Measurements from ENCODE around the gene SHLD1. TPM values are rescaled to one million over a fixed set of nuclear protein-coding genes. Genes with fewer than 3 reads are reported as not detected.
"Not testable (repeated sequence)": the region's sequence is repeated elsewhere in the genome, so short reads cannot be mapped to it uniquely, and the experiment has no call there.

SHLD1 gene
- polyA plus RNA-seq, 2 donors: 3.4 to 4.9 TPM

DNA sequence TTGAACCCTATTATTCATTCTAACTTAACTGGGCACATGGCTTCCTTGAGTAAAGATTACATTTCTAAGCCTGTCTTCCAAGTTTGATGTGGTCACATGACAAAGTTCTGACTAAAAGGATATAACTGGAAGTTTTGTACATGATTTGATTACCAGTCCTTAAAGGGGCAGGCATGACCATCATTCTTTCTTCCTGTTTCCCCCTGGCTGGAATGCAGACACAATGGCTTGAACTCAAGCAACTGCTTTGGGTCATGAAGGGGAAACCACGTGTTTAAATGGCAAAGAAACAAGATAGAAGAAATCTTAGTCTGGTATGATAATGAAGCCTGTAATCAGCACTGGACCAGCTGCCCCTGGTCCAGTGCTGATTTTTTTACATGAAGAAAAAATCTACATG is 15.6 kb upstream of the SHLD1 start:
- WGBS, 2 donors: 60 to 69% methylated on average over 1 of the region's 1 CpG
- Histone ChIP-seq H3K9me3 (ENCODE audit: control insufficient read depth in 2 of 2, insufficient read depth in 1 of 2, low read depth in 1 of 2, low read length in 1 of 2) (no peaks in the 10 kb centered on the region), H3K4me3 (ENCODE audit: low read depth in 1 of 2, low read length in 2 of 2) (no peak overlapping the region)

DNA sequence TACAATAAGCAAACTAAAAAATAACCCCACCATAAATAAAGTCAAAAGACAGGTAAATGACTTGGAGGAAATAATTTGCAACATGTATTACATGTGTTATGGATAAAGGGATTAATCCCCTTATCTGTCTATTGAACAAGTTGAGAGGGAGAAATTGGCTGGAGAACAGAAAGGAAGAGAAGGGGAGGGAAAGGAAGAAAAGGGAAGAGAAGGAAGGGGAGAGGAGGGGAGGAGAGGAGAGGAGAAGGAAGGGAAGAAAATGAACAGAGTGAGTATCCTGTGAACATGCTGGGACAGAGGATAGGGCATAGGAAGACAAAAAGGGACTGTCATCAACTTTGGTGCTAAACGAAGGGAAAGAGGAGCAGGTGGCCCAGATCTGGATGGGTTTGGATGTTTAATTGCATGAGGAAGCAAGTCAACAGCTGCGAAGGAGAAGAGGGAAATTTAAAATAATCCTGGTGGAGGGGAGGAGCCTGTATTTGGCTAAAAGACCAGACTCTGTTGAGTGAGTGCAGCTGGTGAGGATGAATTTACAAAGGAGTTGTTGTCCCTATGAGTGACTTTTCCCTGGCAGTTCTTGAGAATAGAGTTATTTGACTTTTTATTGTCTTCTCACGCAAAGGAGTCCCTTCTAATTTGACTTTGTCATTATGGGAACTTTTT is 14.2 kb upstream of the SHLD1 start:
- H3K27ac ChIP-seq (ENCODE audit: low read depth in 2 of 2, low read length in 1 of 2): no peak overlapping the region

More for the DNA sequence above, 15.6 kb upstream of the SHLD1 start:
- no peaks in the 10 kb centered on the region for H3K27me3 ChIP-seq (ENCODE audit: control insufficient read depth in 1 of 2, insufficient read depth in 2 of 2, low read length in 2 of 2)
- no peaks in the 10 kb centered on the region for H3K4me1 ChIP-seq (ENCODE audit: control insufficient read depth in 2 of 2, insufficient read depth in 2 of 2, low read length in 1 of 2)
- no peaks in the 10 kb centered on the region for H3K36me3 ChIP-seq (ENCODE audit: control insufficient read depth in 2 of 2, insufficient read depth in 2 of 2, low read length in 1 of 2)
- H3K27ac ChIP-seq (ENCODE audit: low read depth in 2 of 2, low read length in 1 of 2): peak overlapping the region in 1 of 2 donors; percentile 4

DNA sequence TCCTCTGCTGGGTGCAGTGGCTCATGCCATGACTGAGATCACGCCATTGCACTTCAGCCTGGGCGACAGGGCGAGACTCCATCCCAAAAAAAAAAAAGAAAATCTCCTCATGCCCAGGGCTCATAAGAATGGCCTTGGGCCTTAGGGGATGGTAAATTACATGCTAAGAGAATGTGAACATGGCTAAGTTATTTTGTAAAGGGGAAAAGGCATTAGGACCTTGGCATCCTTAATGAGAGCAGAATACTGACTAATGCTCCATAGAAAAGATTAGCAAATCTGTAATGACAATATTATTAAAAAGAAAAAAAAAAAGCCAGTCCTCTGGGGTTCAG is 12.6 kb upstream of the SHLD1 start:
- no peaks in the 10 kb centered on the region for H3K4me1 ChIP-seq (ENCODE audit: control insufficient read depth in 2 of 2, insufficient read depth in 2 of 2, low read length in 1 of 2)
- no peak overlapping the region for H3K27ac ChIP-seq (ENCODE audit: low read depth in 2 of 2, low read length in 1 of 2)
- no peaks in the 10 kb centered on the region for H3K9me3 ChIP-seq (ENCODE audit: control insufficient read depth in 2 of 2, insufficient read depth in 1 of 2, low read depth in 1 of 2, low read length in 1 of 2)
- H3K27me3 ChIP-seq (ENCODE audit: control insufficient read depth in 1 of 2, insufficient read depth in 2 of 2, low read length in 2 of 2): no peaks in the 10 kb centered on the region
- H3K36me3 ChIP-seq (ENCODE audit: control insufficient read depth in 2 of 2, insufficient read depth in 2 of 2, low read length in 1 of 2): no peaks in the 10 kb centered on the region
- 67 to 79% methylated on average over 3 of the region's 3 CpGs for WGBS, 2 donors
- H3K4me3 ChIP-seq (ENCODE audit: low read depth in 1 of 2, low read length in 2 of 2): no peak overlapping the region

More for the DNA sequence above, 14.2 kb upstream of the SHLD1 start:
- H3K4me1 ChIP-seq (ENCODE audit: control insufficient read depth in 2 of 2, insufficient read depth in 2 of 2, low read length in 1 of 2): no peaks in the 10 kb centered on the region
- H3K27me3 ChIP-seq (ENCODE audit: control insufficient read depth in 1 of 2, insufficient read depth in 2 of 2, low read length in 2 of 2): no peaks in the 10 kb centered on the region
- H3K36me3 ChIP-seq (ENCODE audit: control insufficient read depth in 2 of 2, insufficient read depth in 2 of 2, low read length in 1 of 2): no peaks in the 10 kb centered on the region
- H3K9me3 ChIP-seq (ENCODE audit: control insufficient read depth in 2 of 2, insufficient read depth in 1 of 2, low read depth in 1 of 2, low read length in 1 of 2): no peaks in the 10 kb centered on the region
- WGBS, 2 donors: 47 to 51% methylated on average over 3 of the region's 3 CpGs
- H3K4me3 ChIP-seq (ENCODE audit: low read depth in 1 of 2, low read length in 2 of 2): no peak overlapping the region

DNA sequence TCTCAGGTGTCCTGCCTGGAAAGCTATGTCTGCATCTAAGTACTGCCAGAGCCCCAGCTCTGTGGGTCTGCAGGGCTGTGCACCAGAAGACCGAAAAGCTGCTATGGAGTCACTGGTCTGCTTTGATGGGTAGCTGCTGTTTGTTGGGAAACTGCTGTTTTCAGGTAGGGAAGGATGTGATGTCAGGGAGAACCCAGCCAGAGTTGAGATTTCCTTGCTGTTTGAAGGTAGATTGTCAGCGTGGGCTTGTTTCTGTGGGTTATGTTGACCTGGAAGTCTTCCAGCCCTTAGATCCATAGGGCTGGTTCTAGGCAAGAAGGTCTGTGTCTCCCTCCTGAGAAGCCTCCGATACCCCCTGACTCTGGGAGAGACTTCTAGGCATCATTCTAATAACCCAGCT is 12.2 kb upstream of the SHLD1 start:
- no peak overlapping the region for H3K27ac ChIP-seq (ENCODE audit: low read depth in 2 of 2, low read length in 1 of 2)
- no peak overlapping the region for H3K4me3 ChIP-seq (ENCODE audit: low read depth in 1 of 2, low read length in 2 of 2)
- no peaks in the 10 kb centered on the region for H3K9me3 ChIP-seq (ENCODE audit: control insufficient read depth in 2 of 2, insufficient read depth in 1 of 2, low read depth in 1 of 2, low read length in 1 of 2)
- H3K36me3 ChIP-seq (ENCODE audit: control insufficient read depth in 2 of 2, insufficient read depth in 2 of 2, low read length in 1 of 2): no peaks in the 10 kb centered on the region
- 85 to 91% methylated on average over 3 of the region's 3 CpGs for WGBS, 2 donors
- no peaks in the 10 kb centered on the region for H3K27me3 ChIP-seq (ENCODE audit: control insufficient read depth in 1 of 2, insufficient read depth in 2 of 2, low read length in 2 of 2)
- H3K4me1 ChIP-seq (ENCODE audit: control insufficient read depth in 2 of 2, insufficient read depth in 2 of 2, low read length in 1 of 2): no peaks in the 10 kb centered on the region

DNA sequence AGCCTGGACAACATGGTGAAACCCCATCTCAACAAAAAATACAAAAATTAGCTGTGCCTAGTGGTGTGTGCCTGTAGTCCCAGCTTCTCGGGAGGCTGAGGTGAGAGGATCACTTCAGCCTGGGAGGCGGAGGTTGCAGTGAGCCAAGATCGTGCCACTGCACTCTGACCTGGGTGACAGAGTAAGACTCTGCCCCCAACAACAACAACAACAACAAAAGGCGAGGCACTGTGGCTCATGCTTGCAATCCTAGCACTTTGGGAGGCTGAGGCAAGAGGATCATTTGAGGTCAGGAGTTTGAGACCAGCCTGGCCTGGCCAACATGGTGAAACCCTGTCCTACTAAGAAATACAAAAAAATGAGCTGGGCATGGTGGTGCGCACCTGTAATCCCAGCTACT is 9.6 kb upstream of the SHLD1 start:
- H3K27me3 ChIP-seq (ENCODE audit: control insufficient read depth in 1 of 2, insufficient read depth in 2 of 2, low read length in 2 of 2); H3K36me3 ChIP-seq (ENCODE audit: control insufficient read depth in 2 of 2, insufficient read depth in 2 of 2, low read length in 1 of 2); H3K4me1 ChIP-seq (ENCODE audit: control insufficient read depth in 2 of 2, insufficient read depth in 2 of 2, low read length in 1 of 2); H3K27ac ChIP-seq (ENCODE audit: low read depth in 2 of 2, low read length in 1 of 2); H3K9me3 ChIP-seq (ENCODE audit: control insufficient read depth in 2 of 2, insufficient read depth in 1 of 2, low read depth in 1 of 2, low read length in 1 of 2); H3K4me3 ChIP-seq (ENCODE audit: low read depth in 1 of 2, low read length in 2 of 2): not testable (repeated sequence)
- 88 to 96% methylated on average over 5 of the region's 5 CpGs for WGBS, 2 donors

DNA sequence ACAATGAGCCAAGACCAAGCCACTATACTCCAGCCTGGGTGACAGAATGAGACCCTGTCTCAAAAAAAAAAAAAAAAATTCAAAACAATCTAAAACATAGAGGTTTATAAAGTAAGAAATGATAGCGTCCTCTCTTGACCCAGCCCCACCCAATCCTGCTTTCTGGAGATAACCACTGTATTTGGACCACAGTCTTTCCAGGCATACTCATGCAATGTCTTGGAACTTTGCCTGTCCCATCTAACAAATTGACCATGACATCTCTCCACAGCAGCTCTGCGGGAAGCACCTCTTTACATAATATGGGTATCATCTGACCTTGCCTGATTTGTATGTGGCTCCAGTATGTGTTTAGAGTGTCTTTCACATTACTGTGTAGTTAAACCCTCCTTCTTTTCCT is 9.1 kb upstream of the SHLD1 start:
- Histone ChIP-seq H3K27me3 (ENCODE audit: control insufficient read depth in 1 of 2, insufficient read depth in 2 of 2, low read length in 2 of 2) (no peaks in the 10 kb centered on the region), H3K27ac (ENCODE audit: low read depth in 2 of 2, low read length in 1 of 2) (no peak overlapping the region), H3K4me1 (ENCODE audit: control insufficient read depth in 2 of 2, insufficient read depth in 2 of 2, low read length in 1 of 2) (no peaks in the 10 kb centered on the region), H3K4me3 (ENCODE audit: low read depth in 1 of 2, low read length in 2 of 2) (no peak overlapping the region), H3K9me3 (ENCODE audit: control insufficient read depth in 2 of 2, insufficient read depth in 1 of 2, low read depth in 1 of 2, low read length in 1 of 2) (no peaks in the 10 kb centered on the region), H3K36me3 (ENCODE audit: control insufficient read depth in 2 of 2, insufficient read depth in 2 of 2, low read length in 1 of 2) (no peaks in the 10 kb centered on the region)
- WGBS, 2 donors: 75 to 78% methylated on average over 2 of the region's 2 CpGs

DNA sequence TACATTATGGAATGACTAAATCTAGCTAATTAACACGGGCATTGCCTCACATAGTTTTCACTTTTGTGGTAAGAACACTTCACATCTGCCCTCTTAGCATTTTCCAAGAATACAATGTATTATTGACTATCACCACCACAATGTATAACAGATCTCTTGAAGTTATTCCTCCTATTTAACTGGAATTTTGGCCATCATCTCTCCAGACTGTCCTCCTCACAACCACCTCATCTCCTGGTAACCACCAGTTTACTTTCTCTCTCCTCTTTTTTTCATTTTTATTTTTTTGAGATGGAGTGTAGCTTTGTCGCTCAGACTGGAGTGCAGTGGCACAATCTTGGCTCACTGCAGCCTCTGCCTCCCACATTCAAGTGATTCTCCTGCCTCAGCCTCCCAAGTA is 8.2 kb upstream of the SHLD1 start:
- H3K4me3 ChIP-seq (ENCODE audit: low read depth in 1 of 2, low read length in 2 of 2): no peak overlapping the region
- no peaks in the 10 kb centered on the region for H3K27me3 ChIP-seq (ENCODE audit: control insufficient read depth in 1 of 2, insufficient read depth in 2 of 2, low read length in 2 of 2)
- H3K27ac ChIP-seq (ENCODE audit: low read depth in 2 of 2, low read length in 1 of 2): no peak overlapping the region
- H3K9me3 ChIP-seq (ENCODE audit: control insufficient read depth in 2 of 2, insufficient read depth in 1 of 2, low read depth in 1 of 2, low read length in 1 of 2): no peaks in the 10 kb centered on the region
- WGBS, 2 donors: 90 to 93% methylated on average over 2 of the region's 2 CpGs
- no peaks in the 10 kb centered on the region for H3K36me3 ChIP-seq (ENCODE audit: control insufficient read depth in 2 of 2, insufficient read depth in 2 of 2, low read length in 1 of 2)
- H3K4me1 ChIP-seq (ENCODE audit: control insufficient read depth in 2 of 2, insufficient read depth in 2 of 2, low read length in 1 of 2): no peaks in the 10 kb centered on the region

DNA sequence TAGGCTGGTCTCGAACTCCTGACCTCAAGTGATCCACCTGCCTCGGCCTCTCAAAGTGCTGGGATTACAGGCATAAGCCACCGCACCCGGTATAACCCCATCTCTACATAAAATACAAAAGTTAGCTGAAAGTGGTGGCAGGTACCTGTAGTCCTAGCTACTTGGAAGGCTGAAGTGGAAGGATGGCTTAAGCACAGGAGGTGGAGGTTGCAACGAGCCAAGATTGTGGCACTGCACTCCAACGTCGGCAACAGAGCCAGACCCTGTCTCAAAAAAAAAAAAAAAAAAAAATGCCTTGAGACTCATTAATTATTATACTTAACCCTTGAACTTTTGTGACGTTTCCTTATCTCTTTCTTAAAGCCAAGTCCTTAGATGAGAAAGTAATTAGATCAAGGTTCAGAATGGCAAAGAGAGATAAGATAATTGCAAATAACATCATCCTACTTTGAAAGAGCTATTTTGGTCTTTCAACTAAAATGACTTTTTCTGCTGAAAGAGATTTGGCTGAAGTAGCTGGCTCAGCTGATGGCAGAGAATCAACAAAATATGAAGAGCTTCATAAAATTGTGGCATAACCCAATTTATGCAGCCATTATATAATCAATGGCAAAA is 4.7 kb upstream of the SHLD1 start:
- Histone ChIP-seq H3K27me3 (ENCODE audit: control insufficient read depth in 1 of 2, insufficient read depth in 2 of 2, low read length in 2 of 2) (no peaks in the 10 kb centered on the region), H3K27ac (ENCODE audit: low read depth in 2 of 2, low read length in 1 of 2) (no peak overlapping the region), H3K36me3 (ENCODE audit: control insufficient read depth in 2 of 2, insufficient read depth in 2 of 2, low read length in 1 of 2) (no peaks in the 10 kb centered on the region), H3K4me1 (ENCODE audit: control insufficient read depth in 2 of 2, insufficient read depth in 2 of 2, low read length in 1 of 2) (no peaks in the 10 kb centered on the region), H3K9me3 (ENCODE audit: control insufficient read depth in 2 of 2, insufficient read depth in 1 of 2, low read depth in 1 of 2, low read length in 1 of 2) (no peaks in the 10 kb centered on the region), H3K4me3 (ENCODE audit: low read depth in 1 of 2, low read length in 2 of 2) (no peak overlapping the region)
- WGBS, 2 donors: 58 to 65% methylated on average over 8 of the region's 8 CpGs

DNA sequence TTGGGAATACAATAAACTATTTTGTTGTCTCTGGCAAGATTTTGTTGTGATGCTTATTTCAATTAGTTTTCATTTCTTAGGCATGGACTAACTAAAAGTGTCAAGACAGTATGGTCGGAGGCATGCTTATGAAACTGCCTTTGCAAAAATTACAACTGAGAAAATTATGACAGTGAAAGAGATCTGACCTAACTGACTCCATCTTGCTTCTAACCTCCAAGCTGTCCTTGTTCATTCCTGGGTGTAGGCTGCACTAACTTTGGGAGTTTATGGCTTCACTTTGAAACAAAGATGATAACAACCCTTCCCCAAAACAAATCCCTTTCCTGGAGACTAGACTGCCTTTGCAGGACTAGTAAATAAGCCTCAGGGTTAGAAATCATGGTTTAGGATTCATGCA is 4.1 kb upstream of the SHLD1 start:
- Histone ChIP-seq H3K36me3 (ENCODE audit: control insufficient read depth in 2 of 2, insufficient read depth in 2 of 2, low read length in 1 of 2) (no peaks in the 10 kb centered on the region), H3K4me1 (ENCODE audit: control insufficient read depth in 2 of 2, insufficient read depth in 2 of 2, low read length in 1 of 2) (no peaks in the 10 kb centered on the region), H3K4me3 (ENCODE audit: low read depth in 1 of 2, low read length in 2 of 2) (no peak overlapping the region), H3K27ac (ENCODE audit: low read depth in 2 of 2, low read length in 1 of 2) (no peak overlapping the region), H3K27me3 (ENCODE audit: control insufficient read depth in 1 of 2, insufficient read depth in 2 of 2, low read length in 2 of 2) (no peaks in the 10 kb centered on the region), H3K9me3 (ENCODE audit: control insufficient read depth in 2 of 2, insufficient read depth in 1 of 2, low read depth in 1 of 2, low read length in 1 of 2) (no peaks in the 10 kb centered on the region)
- WGBS, 2 donors: 69 to 76% methylated on average over 1 of the region's 1 CpG

DNA sequence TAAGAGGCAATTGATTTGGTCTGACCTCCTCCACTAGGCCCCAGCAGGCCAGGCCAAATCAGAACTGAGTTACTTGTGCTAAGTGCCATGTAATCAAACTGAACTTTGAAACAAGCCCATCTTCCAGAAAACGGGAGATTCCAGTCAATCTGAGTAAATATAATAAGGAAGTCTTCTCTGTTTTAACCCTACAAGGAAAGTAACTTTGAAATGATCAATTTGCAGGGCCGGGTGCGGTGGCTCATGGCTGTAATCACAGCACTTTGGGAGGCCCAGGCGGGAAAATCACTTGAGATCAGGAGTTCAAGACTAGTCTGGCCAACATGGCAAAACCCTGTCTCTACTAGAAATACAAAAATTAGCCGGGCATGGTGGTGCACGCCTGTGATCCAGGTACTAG is 2.0 kb upstream of the SHLD1 start:
- Histone ChIP-seq H3K27me3 (ENCODE audit: control insufficient read depth in 1 of 2, insufficient read depth in 2 of 2, low read length in 2 of 2) (no peaks in the 10 kb centered on the region), H3K9me3 (ENCODE audit: control insufficient read depth in 2 of 2, insufficient read depth in 1 of 2, low read depth in 1 of 2, low read length in 1 of 2) (no peaks in the 10 kb centered on the region), H3K4me1 (ENCODE audit: control insufficient read depth in 2 of 2, insufficient read depth in 2 of 2, low read length in 1 of 2) (no peaks in the 10 kb centered on the region), H3K4me3 (ENCODE audit: low read depth in 1 of 2, low read length in 2 of 2) (no peak overlapping the region), H3K27ac (ENCODE audit: low read depth in 2 of 2, low read length in 1 of 2) (no peak overlapping the region), H3K36me3 (ENCODE audit: control insufficient read depth in 2 of 2, insufficient read depth in 2 of 2, low read length in 1 of 2) (no peaks in the 10 kb centered on the region)
- 82 to 94% methylated on average over 6 of the region's 6 CpGs for WGBS, 2 donors
